Keratinocyte (primary cell): Measurements from ENCODE around the gene CCR6. TPM values are rescaled to one million over a fixed set of nuclear protein-coding genes. Genes with fewer than 3 reads are reported as not detected.
"Not testable (repeated sequence)": the region's sequence is repeated elsewhere in the genome, so short reads cannot be mapped to it uniquely, and the experiment has no call there.

Experiments
- DNase-seq: peaks from one replicate; pipeline ENCODE4 v3.0.0-alpha.2; 2011; ENCODE audit warnings: low read depth, missing footprints, low spot score
- FAIRE-seq: peaks from 2 replicates; lab custom pipeline; 2011; peaks lifted over from hg19 to GRCh38; lab: Jason Lieb, UNC
- H2AFZ ChIP-seq: 2 replicates; pipeline ENCODE4 v1.6.0; 2012; ENCODE audit warnings: low read length, control low read depth, inconsistent platforms; ENCODE audit not compliant: control insufficient read depth
- H3K27ac ChIP-seq: 2 replicates; pipeline ENCODE4 v1.5.1; 2011; ENCODE audit warnings: low read length; ENCODE audit not compliant: control insufficient read depth, insufficient read depth
- H3K27me3 ChIP-seq: 3 replicates; pipeline ENCODE4 v1.6.0; 2011; ENCODE audit warnings: low read length; ENCODE audit not compliant: control insufficient read depth, insufficient read depth; ENCODE audit errors: extremely low read depth
- H3K36me3 ChIP-seq, 2 experiments: 2 replicates in 1 of 2; 3 replicates in 1 of 2; pipeline ENCODE4 v1.5.1; 2011; ENCODE audit warnings: low read length in 2 of 2, mild to moderate bottlenecking in 1 of 2; ENCODE audit not compliant: control insufficient read depth in 2 of 2, insufficient read depth in 2 of 2; ENCODE audit errors: extremely low read depth in 1 of 2
- H3K4me1 ChIP-seq: 3 replicates; pipeline ENCODE4 v1.5.1; 2011; ENCODE audit warnings: low read length; ENCODE audit not compliant: control insufficient read depth, insufficient read depth; ENCODE audit errors: extremely low read depth
- H3K4me2 ChIP-seq: 3 replicates; pipeline ENCODE4 v1.6.0; 2011; ENCODE audit warnings: low read depth, low read length; ENCODE audit not compliant: control insufficient read depth, insufficient read depth; ENCODE audit errors: extremely low read depth
- H3K4me3 ChIP-seq, 3 experiments: fragments of 200-600 bp in 1 of 3; sonication (generic) in 1 of 3; 2 replicates in 2 of 3; 3 replicates in 1 of 3; pipeline ENCODE4 v1.5.1; 2011 to 2016; ENCODE audit warnings: low read length in 3 of 3, mild to moderate bottlenecking in 3 of 3, control low read depth in 2 of 3, inconsistent platforms in 1 of 3, low read depth in 1 of 3, mixed read lengths in 1 of 3, mixed run types in 1 of 3, moderate library complexity in 1 of 3; ENCODE audit not compliant: control insufficient read depth in 2 of 3, insufficient read depth in 2 of 3; ENCODE audit errors: extremely low read depth in 1 of 3
- H3K79me2 ChIP-seq: 2 replicates; pipeline ENCODE4 v1.6.0; 2012; ENCODE audit warnings: low read length; ENCODE audit not compliant: control insufficient read depth, insufficient read depth
- H3K9ac ChIP-seq: 3 replicates; pipeline ENCODE4 v1.6.0; 2011; ENCODE audit warnings: low read length; ENCODE audit not compliant: control insufficient read depth, insufficient read depth; ENCODE audit errors: extremely low read depth
- H3K9me1 ChIP-seq: 3 replicates; pipeline ENCODE4 v1.6.0; 2011; ENCODE audit warnings: low read length; ENCODE audit not compliant: control insufficient read depth, insufficient read depth; ENCODE audit errors: extremely low read depth
- H3K9me3 ChIP-seq: 2 replicates; pipeline ENCODE4 v1.5.1; 2012; ENCODE audit warnings: low read depth, low read length; ENCODE audit not compliant: control insufficient read depth
- H4K20me1 ChIP-seq: 3 replicates; pipeline ENCODE4 v1.6.0; 2011; ENCODE audit warnings: low read length; ENCODE audit not compliant: control insufficient read depth, insufficient read depth; ENCODE audit errors: extremely low read depth
- dilution Hi-C: fragments of 300-500 bp; cut with MboI; formaldehyde crosslinking; loops from one replicate; pipeline ENCODE4 v1.7.0; 2020; ENCODE audit warnings: low sequenced_read_pairs; ENCODE audit not compliant: extremely low pct_ligation_motif_present
- polyA plus RNA-seq, 5 experiments: library from polyadenylated mRNA; depleted of rRNA in 3 of 5; stranded (reverse) in 3 of 5; stranded (forward) in 1 of 5; unstranded in 1 of 5; fragments of >200 nt; gene quantifications; 1 replicate in 1 of 5; 2 replicates in 3 of 5; 3 replicates in 1 of 5; pipeline versions ENCODE4 v1.2.1 to v1.2.3, GENCODE V29; 2011 to 2012; ENCODE audit warnings: missing spikeins in 2 of 5, low read depth in 1 of 5, low replicate concordance in 1 of 5

Gene CCR6
- polyA plus RNA-seq, 1 donor (not counting 4 experiments of a cell fraction or from before 2014, with no cell fraction given): not detected

GRCh38 chr6:167181351-167181750 is 58.5 kb downstream of the CCR6 start:
- dilution Hi-C loops, H3K4me3 ChIP-seq, H3K79me2 ChIP-seq, DNase-seq, H3K9me3 ChIP-seq, H3K9ac ChIP-seq, H3K4me1 ChIP-seq, H3K27me3 ChIP-seq, H4K20me1 ChIP-seq, FAIRE-seq, H3K4me2 ChIP-seq, H3K27ac ChIP-seq, H3K36me3 ChIP-seq, H3K9me1 ChIP-seq, H2AFZ ChIP-seq: not testable (repeated sequence)

GRCh38 chr6:167182913-167183314 is 60.0 kb downstream of the CCR6 start:
- H3K9me1 ChIP-seq, H2AFZ ChIP-seq, H3K4me3 ChIP-seq, H3K9me3 ChIP-seq, H3K79me2 ChIP-seq, H3K4me1 ChIP-seq, H4K20me1 ChIP-seq, H3K9ac ChIP-seq, H3K27ac ChIP-seq, dilution Hi-C loops, H3K4me2 ChIP-seq, H3K36me3 ChIP-seq, DNase-seq, H3K27me3 ChIP-seq: not testable (repeated sequence)
- FAIRE-seq: peak; percentile 78

- DNase-seq, H2AFZ ChIP-seq, H3K9me1 ChIP-seq, H3K4me3 ChIP-seq, H3K79me2 ChIP-seq, H3K27me3 ChIP-seq, dilution Hi-C loops, H3K9ac ChIP-seq, H4K20me1 ChIP-seq, H3K36me3 ChIP-seq, FAIRE-seq, H3K4me1 ChIP-seq, H3K9me3 ChIP-seq, H3K27ac ChIP-seq, H3K4me2 ChIP-seq: not testable (repeated sequence)
These were observed 62.2 kb downstream of the CCR6 start for GRCh38 chr6:167185101-167185500.

- H3K27me3 ChIP-seq, H3K4me2 ChIP-seq, H3K4me1 ChIP-seq, FAIRE-seq, H3K36me3 ChIP-seq, H3K9ac ChIP-seq, H3K9me3 ChIP-seq, dilution Hi-C loops, H3K9me1 ChIP-seq, H3K79me2 ChIP-seq, H2AFZ ChIP-seq, H3K4me3 ChIP-seq, H3K27ac ChIP-seq, DNase-seq, H4K20me1 ChIP-seq: not testable (repeated sequence)
These were observed 64.4 kb downstream of the CCR6 start for GRCh38 chr6:167187275-167187674.

Other genes starting within 250 kb of the CCR6 start
- gene RNASET2, start 166.5 kb upstream of the CCR6 start, polyA plus RNA-seq: 15.4 to 21.5 TPM (median 20.3 TPM) in 3 replicates
- gene CEP43, start 123.7 kb upstream of the CCR6 start, polyA plus RNA-seq: 9.6 to 18.4 TPM (median 11.5 TPM) in 3 replicates
- not detected in 3 replicates for gene GPR31, start 34.9 kb downstream of the CCR6 start, polyA plus RNA-seq
- gene UNC93A, start 168.2 kb downstream of the CCR6 start, polyA plus RNA-seq: 0.10 TPM in 1 of 3 replicates, not detected in the others
- not detected in 3 replicates for gene TTLL2, start 202.0 kb downstream of the CCR6 start, polyA plus RNA-seq